Measurements from ENCODE around the gene CFTR.
"Not testable (repeated sequence)": the region's sequence is repeated elsewhere in the genome, so short reads cannot be mapped to it uniquely, and the experiment has no call there.

Gene CFTR

GRCh38 chr7:117493460-117493859, 13.6 kb downstream of the CFTR start:
- no peaks in the 10 kb centered on the region for H3K9me3 ChIP-seq (ENCODE audit: control insufficient read depth, low read length)
- no peaks in the 10 kb centered on the region for H3K36me3 ChIP-seq (ENCODE audit: control insufficient read depth, insufficient read depth, low read length)
- H3K27ac ChIP-seq (ENCODE audit: low read depth, low read length, severe bottlenecking) = no peak overlapping the region
- H3K4me1 ChIP-seq (ENCODE audit: control insufficient read depth, insufficient read depth, low read length, poor library complexity, severe bottlenecking) = no peaks in the 10 kb centered on the region
- no peak overlapping the region for H3K4me3 ChIP-seq (ENCODE audit: extremely low read depth, insufficient read depth, low read length, poor library complexity, severe bottlenecking)
- WGBS, 2 experiments (ENCODE audit: insufficient coverage in 2 of 2) = no CpG with 5 or more reads among the region's 2 CpGs

- no peaks in the 10 kb centered on the region for H3K36me3 ChIP-seq (ENCODE audit: control insufficient read depth, insufficient read depth, low read length)
- H3K4me3 ChIP-seq (ENCODE audit: extremely low read depth, insufficient read depth, low read length, poor library complexity, severe bottlenecking) = no peak overlapping the region
- no peaks in the 10 kb centered on the region for H3K9me3 ChIP-seq (ENCODE audit: control insufficient read depth, low read length)
- H3K27ac ChIP-seq (ENCODE audit: low read depth, low read length, severe bottlenecking) = no peak overlapping the region
- H3K4me1 ChIP-seq (ENCODE audit: control insufficient read depth, insufficient read depth, low read length, poor library complexity, severe bottlenecking) = no peaks in the 10 kb centered on the region
- WGBS, 2 experiments (ENCODE audit: insufficient coverage in 2 of 2) = 100% methylated on average over 1 of the region's 1 CpG
Measured at GRCh38 chr7:117495308-117495707, 15.5 kb downstream of the CFTR start.

- H3K4me1 ChIP-seq (ENCODE audit: control insufficient read depth, insufficient read depth, low read length, poor library complexity, severe bottlenecking) = no peaks in the 10 kb centered on the region
- H3K9me3 ChIP-seq (ENCODE audit: control insufficient read depth, low read length) = no peaks in the 10 kb centered on the region
- 100% methylated on average over 1 of the region's 3 CpGs; no CpG with 5 or more reads in 1 of the 2 experiments for WGBS, 2 experiments (ENCODE audit: insufficient coverage in 2 of 2)
- H3K4me3 ChIP-seq (ENCODE audit: extremely low read depth, insufficient read depth, low read length, poor library complexity, severe bottlenecking) = no peak overlapping the region
- no peak overlapping the region for H3K27ac ChIP-seq (ENCODE audit: low read depth, low read length, severe bottlenecking)
- H3K36me3 ChIP-seq (ENCODE audit: control insufficient read depth, insufficient read depth, low read length) = no peaks in the 10 kb centered on the region
Measured at GRCh38 chr7:117502331-117502730, 22.5 kb downstream of the CFTR start.

GRCh38 chr7:117505238-117505637, 25.4 kb downstream of the CFTR start:
- H3K4me3 ChIP-seq (ENCODE audit: extremely low read depth, insufficient read depth, low read length, poor library complexity, severe bottlenecking) = no peak overlapping the region
- H3K27ac ChIP-seq (ENCODE audit: low read depth, low read length, severe bottlenecking) = no peak overlapping the region
- H3K36me3 ChIP-seq (ENCODE audit: control insufficient read depth, insufficient read depth, low read length) = no peaks in the 10 kb centered on the region
- no peaks in the 10 kb centered on the region for H3K4me1 ChIP-seq (ENCODE audit: control insufficient read depth, insufficient read depth, low read length, poor library complexity, severe bottlenecking)
- no peaks in the 10 kb centered on the region for H3K9me3 ChIP-seq (ENCODE audit: control insufficient read depth, low read length)
- WGBS, 2 experiments (ENCODE audit: insufficient coverage in 2 of 2) = 46 to 87% methylated on average over 2 to 3 of the region's 3 CpGs

- WGBS, 2 experiments (ENCODE audit: insufficient coverage in 2 of 2) = 100% methylated on average over 1 of the region's 1 CpG; no CpG with 5 or more reads in 1 of the 2 experiments
- no peak overlapping the region for H3K4me3 ChIP-seq (ENCODE audit: extremely low read depth, insufficient read depth, low read length, poor library complexity, severe bottlenecking)
- H3K9me3 ChIP-seq (ENCODE audit: control insufficient read depth, low read length) = no peaks in the 10 kb centered on the region
- no peaks in the 10 kb centered on the region for H3K4me1 ChIP-seq (ENCODE audit: control insufficient read depth, insufficient read depth, low read length, poor library complexity, severe bottlenecking)
- no peaks in the 10 kb centered on the region for H3K36me3 ChIP-seq (ENCODE audit: control insufficient read depth, insufficient read depth, low read length)
- no peak overlapping the region for H3K27ac ChIP-seq (ENCODE audit: low read depth, low read length, severe bottlenecking)
Measured at GRCh38 chr7:117508676-117509075, 28.9 kb downstream of the CFTR start.

- H3K36me3 ChIP-seq (ENCODE audit: control insufficient read depth, insufficient read depth, low read length); H3K4me3 ChIP-seq (ENCODE audit: extremely low read depth, insufficient read depth, low read length, poor library complexity, severe bottlenecking); H3K4me1 ChIP-seq (ENCODE audit: control insufficient read depth, insufficient read depth, low read length, poor library complexity, severe bottlenecking); H3K9me3 ChIP-seq (ENCODE audit: control insufficient read depth, low read length); H3K27ac ChIP-seq (ENCODE audit: low read depth, low read length, severe bottlenecking): not testable (repeated sequence)
- no CpG with 5 or more reads among the region's 1 CpG for WGBS, 2 experiments (ENCODE audit: insufficient coverage in 2 of 2)
Measured at GRCh38 chr7:117517194-117517593, 37.4 kb downstream of the CFTR start.

- Histone ChIP-seq H3K4me3 (ENCODE audit: extremely low read depth, insufficient read depth, low read length, poor library complexity, severe bottlenecking) (no peak overlapping the region), H3K9me3 (ENCODE audit: control insufficient read depth, low read length) (no peaks in the 10 kb centered on the region), H3K4me1 (ENCODE audit: control insufficient read depth, insufficient read depth, low read length, poor library complexity, severe bottlenecking) (no peaks in the 10 kb centered on the region), H3K27ac (ENCODE audit: low read depth, low read length, severe bottlenecking) (no peak overlapping the region), H3K36me3 (ENCODE audit: control insufficient read depth, insufficient read depth, low read length) (no peaks in the 10 kb centered on the region)
Measured at GRCh38 chr7:117530390-117530789, 50.6 kb downstream of the CFTR start.

GRCh38 chr7:117531595-117532244, 51.9 kb downstream of the CFTR start:
- Histone ChIP-seq H3K4me3 (ENCODE audit: extremely low read depth, insufficient read depth, low read length, poor library complexity, severe bottlenecking) (no peak overlapping the region), H3K27ac (ENCODE audit: low read depth, low read length, severe bottlenecking) (no peak overlapping the region), H3K4me1 (ENCODE audit: control insufficient read depth, insufficient read depth, low read length, poor library complexity, severe bottlenecking) (no peaks in the 10 kb centered on the region), H3K9me3 (ENCODE audit: control insufficient read depth, low read length) (no peaks in the 10 kb centered on the region), H3K36me3 (ENCODE audit: control insufficient read depth, insufficient read depth, low read length) (no peaks in the 10 kb centered on the region)
- 83 to 100% methylated on average over 2 to 3 of the region's 3 CpGs for WGBS, 2 experiments (ENCODE audit: insufficient coverage in 2 of 2)

- no peaks in the 10 kb centered on the region for H3K36me3 ChIP-seq (ENCODE audit: control insufficient read depth, insufficient read depth, low read length)
- no peak overlapping the region for H3K27ac ChIP-seq (ENCODE audit: low read depth, low read length, severe bottlenecking)
- no peaks in the 10 kb centered on the region for H3K4me1 ChIP-seq (ENCODE audit: control insufficient read depth, insufficient read depth, low read length, poor library complexity, severe bottlenecking)
- no peaks in the 10 kb centered on the region for H3K9me3 ChIP-seq (ENCODE audit: control insufficient read depth, low read length)
- 88 to 90% methylated on average over 1 to 2 of the region's 2 CpGs for WGBS, 2 experiments (ENCODE audit: insufficient coverage in 2 of 2)
- H3K4me3 ChIP-seq (ENCODE audit: extremely low read depth, insufficient read depth, low read length, poor library complexity, severe bottlenecking) = no peak overlapping the region
Measured at GRCh38 chr7:117538053-117538452, 58.2 kb downstream of the CFTR start.

GRCh38 chr7:117544061-117544460, 64.2 kb downstream of the CFTR start:
- Histone ChIP-seq H3K27ac (ENCODE audit: low read depth, low read length, severe bottlenecking) (no peak overlapping the region), H3K9me3 (ENCODE audit: control insufficient read depth, low read length) (no peaks in the 10 kb centered on the region), H3K36me3 (ENCODE audit: control insufficient read depth, insufficient read depth, low read length) (no peaks in the 10 kb centered on the region), H3K4me3 (ENCODE audit: extremely low read depth, insufficient read depth, low read length, poor library complexity, severe bottlenecking) (no peak overlapping the region), H3K4me1 (ENCODE audit: control insufficient read depth, insufficient read depth, low read length, poor library complexity, severe bottlenecking) (no peaks in the 10 kb centered on the region)
- 92 to 100% methylated on average over 1 of the region's 2 CpGs for WGBS, 2 experiments (ENCODE audit: insufficient coverage in 2 of 2)

GRCh38 chr7:117548035-117548434, 68.2 kb downstream of the CFTR start:
- no peaks in the 10 kb centered on the region for H3K4me1 ChIP-seq (ENCODE audit: control insufficient read depth, insufficient read depth, low read length, poor library complexity, severe bottlenecking)
- no CpG with 5 or more reads among the region's 2 CpGs for WGBS, 2 experiments (ENCODE audit: insufficient coverage in 2 of 2)
- no peaks in the 10 kb centered on the region for H3K9me3 ChIP-seq (ENCODE audit: control insufficient read depth, low read length)
- H3K4me3 ChIP-seq (ENCODE audit: extremely low read depth, insufficient read depth, low read length, poor library complexity, severe bottlenecking) = no peak overlapping the region
- H3K36me3 ChIP-seq (ENCODE audit: control insufficient read depth, insufficient read depth, low read length) = no peaks in the 10 kb centered on the region
- no peak overlapping the region for H3K27ac ChIP-seq (ENCODE audit: low read depth, low read length, severe bottlenecking)

Measured in mesodermal cell (in vitro differentiated cells).